NCI-H2196 (cell line): ENCODE results near the gene PBX3.

Source experiments
- DNase-seq: peaks from one replicate; lab custom pipeline; 2025; ENCODE audit not compliant: unreplicated experiment; lab: John Stamatoyannopoulos, UW

PBX3 gene

DNA sequence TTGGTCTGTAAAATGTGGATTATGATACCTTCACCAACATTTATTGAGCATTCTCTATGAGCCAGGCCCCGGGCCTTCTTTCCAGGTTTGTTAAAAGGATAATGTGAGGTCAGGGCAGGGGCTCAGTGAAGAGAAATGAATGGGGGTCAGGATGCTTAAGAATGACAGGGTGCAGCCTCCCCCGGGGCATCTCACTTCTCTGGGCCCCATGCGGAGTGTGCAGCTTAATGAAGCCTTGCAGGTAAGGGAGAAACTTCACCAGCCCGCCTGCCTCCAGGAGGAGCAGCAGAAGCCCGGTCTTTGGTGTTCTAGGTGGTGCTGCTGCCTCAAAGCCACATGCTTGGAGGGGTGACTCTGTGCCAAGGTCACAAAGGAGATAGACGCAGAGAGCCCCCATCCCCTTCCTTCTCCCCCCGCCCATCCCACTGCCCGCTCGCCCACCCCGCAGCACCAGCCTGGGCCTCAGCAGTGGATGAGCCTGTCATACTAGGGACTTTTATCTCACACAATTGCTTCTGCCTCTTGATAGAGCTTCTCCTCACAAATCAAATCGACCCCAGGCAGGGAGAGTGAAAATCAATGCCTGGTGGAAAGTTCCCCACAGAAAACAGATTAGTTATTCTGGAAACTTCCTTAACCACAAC lies 244.8 kb downstream of the PBX3 start:
- DNase-seq = no peak

GRCh38 chr9:125992557-125992956 lies 245.4 kb downstream of the PBX3 start:
- no peak for DNase-seq

- DNase-seq = no peak
Measured at GRCh38 chr9:125993466-125993865, 246.3 kb downstream of the PBX3 start.

DNA sequence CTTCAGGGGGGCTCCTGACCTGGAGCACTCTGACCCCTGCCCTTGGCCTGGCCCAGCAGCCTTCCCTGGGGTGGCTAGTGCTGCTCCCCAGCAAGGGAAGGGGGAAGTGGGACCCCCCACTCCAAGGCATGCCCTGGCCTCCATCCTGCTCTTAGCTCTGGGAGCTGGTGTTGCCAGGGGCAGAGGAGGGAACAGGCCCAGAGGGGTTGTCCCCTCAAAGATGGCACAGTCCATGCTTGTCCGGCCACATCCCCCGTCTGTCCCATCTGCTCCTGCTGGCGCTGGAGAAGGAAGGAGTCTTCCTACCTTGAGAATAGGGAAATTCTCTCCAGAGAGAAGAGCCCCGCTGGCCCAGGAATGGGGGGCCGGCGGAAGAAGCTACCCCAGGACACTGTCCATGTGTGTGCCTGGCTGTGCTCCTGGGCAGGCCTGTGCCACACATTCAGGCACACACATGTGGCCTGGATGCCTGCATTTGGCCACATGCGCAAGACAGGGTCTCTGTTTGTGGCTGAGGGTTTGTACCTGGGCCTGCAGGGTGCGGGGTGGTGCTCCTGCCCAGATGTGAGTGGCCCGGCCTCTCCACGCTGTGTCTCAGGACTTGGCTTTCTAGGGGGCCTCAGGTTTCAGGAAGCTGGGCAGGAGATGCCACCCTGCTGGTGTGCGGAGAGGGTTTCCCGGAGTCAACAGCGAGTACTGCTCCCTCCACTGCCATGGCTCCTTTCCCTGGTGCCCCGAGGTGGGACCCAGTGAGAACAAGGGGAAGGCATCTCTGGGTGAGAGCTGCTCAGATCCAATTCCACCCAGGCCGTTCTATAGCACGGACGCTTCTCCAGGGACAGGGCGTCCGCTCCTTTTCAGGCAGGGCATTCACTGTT lies 247.1 kb downstream of the PBX3 start:
- DNase-seq = no peak

GRCh38 chr9:125995006-125995405 lies 247.8 kb downstream of the PBX3 start:
- DNase-seq = no peak

DNA sequence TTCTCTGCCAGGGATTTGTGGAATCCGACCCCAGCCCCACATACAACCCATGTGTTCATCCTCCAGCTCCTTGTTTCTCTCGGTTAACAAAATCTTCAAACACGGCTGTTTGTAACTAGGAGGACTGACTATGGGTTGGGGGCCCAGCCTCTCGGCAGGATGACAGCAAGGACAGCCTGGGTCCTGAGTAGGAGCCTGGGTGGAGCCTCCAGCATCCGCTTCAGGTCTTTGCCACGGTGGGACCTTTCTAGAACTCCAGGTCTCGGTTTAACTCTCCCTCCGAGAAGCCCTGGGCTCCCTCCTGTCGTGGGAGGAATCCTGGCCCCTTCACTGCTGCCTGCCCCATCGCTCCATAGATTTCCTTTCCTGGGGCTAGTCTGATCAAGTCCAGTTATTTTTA lies 248.5 kb downstream of the PBX3 start:
- no peak for DNase-seq

- DNase-seq = no peak
Measured at GRCh38 chr9:125996791-125997190, 249.6 kb downstream of the PBX3 start.

GRCh38 chr9:125997196-125997823 lies 250.1 kb downstream of the PBX3 start:
- DNase-seq = peak; percentile 76

- DNase-seq = no peak
Measured at GRCh38 chr9:125998837-125999503, 251.8 kb downstream of the PBX3 start.

DNA sequence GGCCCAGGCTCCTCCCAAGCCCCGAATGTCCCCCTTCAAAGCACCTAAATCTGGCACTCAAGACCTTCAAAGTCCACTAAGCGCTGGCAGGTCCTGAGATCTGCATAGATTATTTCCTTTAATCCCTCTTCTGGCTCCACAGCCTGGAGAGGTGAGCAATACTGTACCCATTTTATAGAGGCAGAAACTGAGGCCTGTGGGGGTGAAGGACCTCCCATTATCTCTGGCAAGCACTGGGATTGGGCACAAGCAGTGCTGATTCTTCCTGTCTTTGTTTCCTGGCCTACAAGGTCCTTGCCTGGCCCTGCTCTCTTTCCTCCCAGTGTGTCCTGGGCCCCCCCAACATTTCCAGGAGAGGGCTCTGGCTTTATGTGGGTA lies 252.3 kb downstream of the PBX3 start:
- no peak for DNase-seq

GRCh38 chr9:126000256-126000655 lies 253.1 kb downstream of the PBX3 start:
- DNase-seq = no peak

DNA sequence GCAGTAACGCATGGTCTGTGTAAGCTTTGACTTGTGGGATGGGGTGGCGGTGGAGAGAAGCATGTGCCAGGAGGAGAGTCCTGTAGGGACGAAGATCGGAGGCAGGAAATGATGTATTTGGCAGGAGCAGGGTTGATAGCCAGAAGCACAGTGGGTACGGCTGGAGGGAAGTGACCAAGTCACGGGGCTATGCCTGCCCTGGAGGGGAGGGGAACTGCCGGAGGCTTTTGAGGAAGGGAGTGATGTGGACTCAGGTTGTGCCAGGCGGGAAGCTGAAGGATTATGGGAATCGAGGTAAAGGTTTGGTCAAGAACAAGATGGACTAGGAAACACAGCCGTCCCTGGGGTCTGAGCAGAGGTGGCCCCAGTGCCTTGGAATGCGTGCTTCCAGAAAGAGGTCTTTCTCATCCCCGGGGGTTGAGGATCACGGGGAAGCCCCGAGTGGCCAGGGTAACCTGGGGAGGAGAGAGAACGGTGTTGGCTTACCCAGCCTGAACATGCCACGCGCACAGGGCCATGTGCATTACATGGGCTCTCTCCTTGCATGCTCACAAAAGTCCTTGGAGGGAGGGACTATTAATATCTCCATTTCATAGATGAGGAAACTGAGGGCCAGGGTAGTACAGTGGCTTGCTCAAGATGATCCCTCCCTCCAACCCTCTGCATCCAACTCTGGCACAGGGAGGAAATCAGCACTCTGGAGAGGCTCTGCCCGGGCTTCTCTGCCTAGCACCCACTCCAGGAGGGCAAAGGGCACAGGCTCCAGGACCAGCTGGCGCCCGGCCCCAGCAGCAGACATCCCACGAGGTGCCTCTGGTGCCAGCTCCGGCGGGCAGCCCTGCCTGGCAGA lies 253.8 kb downstream of the PBX3 start:
- DNase-seq = peak; percentile 78

DNA sequence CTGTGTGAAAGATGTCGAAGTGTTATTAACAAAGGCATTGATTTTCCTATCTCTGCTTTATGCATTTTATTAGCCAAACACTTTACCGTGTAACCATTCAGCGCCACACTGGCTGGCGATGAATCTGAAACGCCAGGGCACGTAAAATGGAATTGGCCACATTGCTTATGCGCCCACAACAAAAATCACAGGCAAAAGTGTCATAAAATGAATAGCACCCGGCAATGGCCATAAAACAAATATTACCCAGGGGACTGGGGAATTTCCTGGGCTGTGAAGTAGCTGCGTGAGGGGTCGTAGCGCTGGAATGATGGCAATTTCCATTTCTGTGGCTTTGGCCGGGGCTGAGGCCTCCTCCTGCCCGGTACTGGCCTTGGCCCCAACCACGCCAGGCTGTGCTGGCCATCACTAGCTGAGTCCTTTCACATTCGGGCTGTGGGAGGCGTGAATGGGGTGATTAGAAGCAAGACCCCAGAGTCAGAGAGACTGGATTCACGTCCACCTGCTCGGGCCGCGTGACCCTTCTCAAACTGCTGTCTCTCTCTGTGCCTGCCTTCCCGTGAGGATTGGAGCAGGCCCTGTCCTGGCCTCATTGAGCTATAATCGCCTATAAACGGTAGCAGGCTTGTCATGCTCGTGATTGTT lies 254.5 kb downstream of the PBX3 start:
- DNase-seq = no peak

- no peak for DNase-seq
Measured at GRCh38 chr9:126002476-126003350, 255.5 kb downstream of the PBX3 start.

DNA sequence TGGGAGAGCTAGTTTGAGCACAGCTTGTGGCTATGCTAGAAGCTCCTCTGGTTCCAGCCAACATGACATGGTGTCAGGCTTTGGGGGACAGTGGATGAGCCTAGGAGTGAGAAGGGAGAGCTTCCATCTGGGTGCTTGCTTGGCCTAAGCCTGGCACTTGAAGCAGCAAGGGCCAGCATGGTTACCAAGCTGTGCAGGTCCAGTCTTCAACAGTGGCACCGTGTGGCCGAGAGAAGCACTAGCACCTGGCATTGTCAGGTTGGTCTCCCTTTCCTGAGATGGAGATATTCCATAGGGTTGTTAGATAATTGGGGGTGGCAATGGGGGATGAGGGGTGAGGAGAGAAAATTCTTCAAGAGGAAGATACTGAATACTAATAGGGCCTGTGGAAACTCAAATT lies 261.9 kb downstream of the PBX3 start:
- no peak for DNase-seq

GRCh38 chr9:126014726-126015125 lies 267.6 kb downstream of the PBX3 start:
- DNase-seq = no peak

GRCh38 chr9:126015424-126015823 lies 268.3 kb downstream of the PBX3 start:
- no peak for DNase-seq

DNA sequence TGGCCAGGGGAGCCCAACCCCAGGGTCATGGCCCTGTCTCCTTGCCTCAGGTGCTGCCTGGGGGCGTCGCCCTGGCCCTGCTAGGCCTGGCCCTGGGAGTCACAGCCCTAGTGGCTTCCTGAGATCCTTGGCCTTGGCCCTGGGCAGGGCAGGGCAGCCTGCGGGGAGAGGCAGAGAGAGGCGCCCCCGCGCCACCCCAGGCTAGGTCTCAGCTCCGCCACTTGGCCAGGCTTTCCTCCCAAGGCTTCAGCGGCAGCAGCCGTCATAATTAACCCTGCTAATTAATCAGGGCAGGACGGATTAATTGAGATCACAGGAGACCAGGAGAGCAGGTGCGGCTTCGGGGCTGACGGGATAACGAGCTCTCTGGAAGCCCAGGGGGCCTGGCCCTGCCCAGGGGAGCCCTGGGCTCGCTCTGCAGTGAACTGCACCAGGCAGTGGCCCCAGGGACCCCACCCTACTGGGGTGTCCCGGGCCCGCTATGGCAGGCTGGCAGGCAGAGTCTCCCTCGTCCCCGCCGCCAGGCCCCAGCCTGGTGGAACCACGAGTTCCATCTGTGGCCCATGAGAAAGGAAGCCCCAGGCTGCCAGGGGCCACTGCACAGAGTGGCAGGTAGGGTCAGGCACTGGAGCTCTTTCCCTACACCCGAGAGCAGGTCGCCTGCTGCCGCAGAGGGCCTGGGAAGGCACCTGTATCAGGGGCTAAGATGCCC lies 269.6 kb downstream of the PBX3 start:
- no peak for DNase-seq
